Measurements from ENCODE around the gene DGKE. TPM values are rescaled to one million over a fixed set of nuclear protein-coding genes. Genes with fewer than 3 reads are reported as not detected.

DGKE gene
- total and polyA plus RNA-seq, 2 of the 13 experiments (the other 11 are each of a cell fraction or from before 2014, with no cell fraction given), result 3.2 to 5.3 TPM

GRCh38 chr17:56887552-56888467 is 53.9 kb downstream of the DGKE start (continued):
- TF ChIP-seq ZBTB44 (CRISPR knock-in tag; IDR thresholded peaks at IDR 0.05) (no peak), ZNF317 (CRISPR knock-in tag; IDR thresholded peaks at IDR 0.05) (no peak), BCLAF1 (IDR thresholded peaks at IDR 0.05) (no peak), SRSF4 (IDR thresholded peaks at IDR 0.05; ENCODE audit: low read depth, low read length, poor library complexity, severe bottlenecking) (no peak), ARID2 (CRISPR knock-in tag; IDR thresholded peaks at IDR 0.05; ENCODE audit: borderline replicate concordance) (no peak), NCOR1 (IDR thresholded peaks at IDR 0.05; ENCODE audit: borderline replicate concordance, low read length) (no peak), RORA (CRISPR knock-in tag; IDR thresholded peaks at IDR 0.05) (no peak), ZNF710 (CRISPR knock-in tag; IDR thresholded peaks at IDR 0.05; ENCODE audit: borderline replicate concordance) (no peak), PRDM15 (CRISPR knock-in tag; IDR thresholded peaks at IDR 0.05) (no peak), DPF2 (CRISPR knock-in tag; IDR thresholded peaks at IDR 0.05; ENCODE audit: borderline replicate concordance, low read depth) (no peak), JUND (CRISPR knock-in tag; IDR thresholded peaks at IDR 0.05) (no peak), ZFAT (CRISPR knock-in tag; conservative IDR thresholded peaks at IDR 0.05) (no peak), ZNF143 (CRISPR knock-in tag; IDR thresholded peaks at IDR 0.05) (no peak), HMGXB4 (CRISPR knock-in tag; IDR thresholded peaks at IDR 0.05; ENCODE audit: borderline replicate concordance in 1 of 2, low read depth in 1 of 2) (no peak), AKAP8 (CRISPR knock-in tag; IDR thresholded peaks at IDR 0.05) (no peak)

Measured in HepG2 (cell line).